Panc1 (cell line): Measurements from ENCODE around the gene HHEX.

Experiments
- POLR2AphosphoS5 ChIP-seq: IDR thresholded peaks from 2 replicates; pipeline ENCODE4 v1.6.1; 2012; ENCODE audit warnings: mild to moderate bottlenecking, low read depth, low read length, moderate library complexity
- SIN3A ChIP-seq: IDR thresholded peaks from 2 replicates; pipeline ENCODE4 v1.6.1; 2012; ENCODE audit warnings: low read depth, mild to moderate bottlenecking, low read length, moderate library complexity, borderline replicate concordance; ENCODE audit not compliant: insufficient read depth
- TCF7L2 ChIP-seq: IDR thresholded peaks from 2 replicates; pipeline ENCODE4 v1.6.1; 2011; ENCODE audit warnings: mild to moderate bottlenecking, low read depth, low read length, inconsistent platforms
- TF ChIP-seq, protein P1 (sequence below): fragments of 450-650 bp; IDR thresholded peaks from 2 replicates; pipeline ENCODE4 v1.5.1; 2017; ENCODE audit warnings: mild to moderate bottlenecking
- TF ChIP-seq, protein P2 (sequence below), 2 experiments: IDR thresholded peaks; 2 replicates each; pipeline ENCODE4 v1.6.1; 2011 to 2012; ENCODE audit warnings: low read depth in 2 of 2, control low read depth in 1 of 2, low read length in 1 of 2, mild to moderate bottlenecking in 1 of 2, moderate library complexity in 1 of 2; ENCODE audit not compliant: insufficient read depth in 1 of 2

DNA sequence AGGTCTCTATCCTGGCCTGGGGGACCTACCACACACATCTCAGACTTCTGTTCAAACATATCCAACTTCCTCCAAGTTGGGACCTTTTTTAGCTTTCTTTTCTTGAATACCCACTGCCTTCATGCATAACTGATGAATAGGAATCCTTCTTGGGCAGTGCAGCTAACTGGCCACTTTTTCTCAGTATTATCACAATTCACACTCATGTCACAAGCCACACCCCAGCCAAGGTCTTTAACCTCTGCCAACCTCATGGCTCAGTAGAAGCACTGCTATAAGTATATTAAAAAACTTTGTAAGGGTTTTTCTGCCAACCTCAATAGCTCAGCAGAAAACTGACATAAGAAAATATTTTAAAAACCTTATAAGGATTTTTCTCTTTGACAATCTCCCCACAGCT, 44.5 kb downstream of the HHEX start:
- TF ChIP-seq, protein P1, sequence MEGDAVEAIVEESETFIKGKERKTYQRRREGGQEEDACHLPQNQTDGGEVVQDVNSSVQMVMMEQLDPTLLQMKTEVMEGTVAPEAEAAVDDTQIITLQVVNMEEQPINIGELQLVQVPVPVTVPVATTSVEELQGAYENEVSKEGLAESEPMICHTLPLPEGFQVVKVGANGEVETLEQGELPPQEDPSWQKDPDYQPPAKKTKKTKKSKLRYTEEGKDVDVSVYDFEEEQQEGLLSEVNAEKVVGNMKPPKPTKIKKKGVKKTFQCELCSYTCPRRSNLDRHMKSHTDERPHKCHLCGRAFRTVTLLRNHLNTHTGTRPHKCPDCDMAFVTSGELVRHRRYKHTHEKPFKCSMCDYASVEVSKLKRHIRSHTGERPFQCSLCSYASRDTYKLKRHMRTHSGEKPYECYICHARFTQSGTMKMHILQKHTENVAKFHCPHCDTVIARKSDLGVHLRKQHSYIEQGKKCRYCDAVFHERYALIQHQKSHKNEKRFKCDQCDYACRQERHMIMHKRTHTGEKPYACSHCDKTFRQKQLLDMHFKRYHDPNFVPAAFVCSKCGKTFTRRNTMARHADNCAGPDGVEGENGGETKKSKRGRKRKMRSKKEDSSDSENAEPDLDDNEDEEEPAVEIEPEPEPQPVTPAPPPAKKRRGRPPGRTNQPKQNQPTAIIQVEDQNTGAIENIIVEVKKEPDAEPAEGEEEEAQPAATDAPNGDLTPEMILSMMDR, result no peak
- TF ChIP-seq SIN3A (no peak), POLR2AphosphoS5 (no peak), TCF7L2 (no peak)
- TF ChIP-seq, protein P2, sequence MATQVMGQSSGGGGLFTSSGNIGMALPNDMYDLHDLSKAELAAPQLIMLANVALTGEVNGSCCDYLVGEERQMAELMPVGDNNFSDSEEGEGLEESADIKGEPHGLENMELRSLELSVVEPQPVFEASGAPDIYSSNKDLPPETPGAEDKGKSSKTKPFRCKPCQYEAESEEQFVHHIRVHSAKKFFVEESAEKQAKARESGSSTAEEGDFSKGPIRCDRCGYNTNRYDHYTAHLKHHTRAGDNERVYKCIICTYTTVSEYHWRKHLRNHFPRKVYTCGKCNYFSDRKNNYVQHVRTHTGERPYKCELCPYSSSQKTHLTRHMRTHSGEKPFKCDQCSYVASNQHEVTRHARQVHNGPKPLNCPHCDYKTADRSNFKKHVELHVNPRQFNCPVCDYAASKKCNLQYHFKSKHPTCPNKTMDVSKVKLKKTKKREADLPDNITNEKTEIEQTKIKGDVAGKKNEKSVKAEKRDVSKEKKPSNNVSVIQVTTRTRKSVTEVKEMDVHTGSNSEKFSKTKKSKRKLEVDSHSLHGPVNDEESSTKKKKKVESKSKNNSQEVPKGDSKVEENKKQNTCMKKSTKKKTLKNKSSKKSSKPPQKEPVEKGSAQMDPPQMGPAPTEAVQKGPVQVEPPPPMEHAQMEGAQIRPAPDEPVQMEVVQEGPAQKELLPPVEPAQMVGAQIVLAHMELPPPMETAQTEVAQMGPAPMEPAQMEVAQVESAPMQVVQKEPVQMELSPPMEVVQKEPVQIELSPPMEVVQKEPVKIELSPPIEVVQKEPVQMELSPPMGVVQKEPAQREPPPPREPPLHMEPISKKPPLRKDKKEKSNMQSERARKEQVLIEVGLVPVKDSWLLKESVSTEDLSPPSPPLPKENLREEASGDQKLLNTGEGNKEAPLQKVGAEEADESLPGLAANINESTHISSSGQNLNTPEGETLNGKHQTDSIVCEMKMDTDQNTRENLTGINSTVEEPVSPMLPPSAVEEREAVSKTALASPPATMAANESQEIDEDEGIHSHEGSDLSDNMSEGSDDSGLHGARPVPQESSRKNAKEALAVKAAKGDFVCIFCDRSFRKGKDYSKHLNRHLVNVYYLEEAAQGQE (IDR thresholded peaks at IDR 0.05; ENCODE audit: insufficient read depth in 1 of 2, low read depth in 2 of 2, low read length in 1 of 2), result no peak
